ENCODE data around the gene ACAA1.

GRCh38 chr3:38164643-38164951 is 27.7 kb upstream of the ACAA1 start:
- TF ChIP-seq CTCF (conservative IDR thresholded peaks at IDR 0.05) (no peak), ZFX (IDR thresholded peaks at IDR 0.05) (no peak)

Data from C4-2B (cell line).